Measurements from ENCODE around the gene GON7. TPM values are rescaled to one million over a fixed set of nuclear protein-coding genes. Genes with fewer than 3 reads are reported as not detected.
"Not testable (repeated sequence)": the region's sequence is repeated elsewhere in the genome, so short reads cannot be mapped to it uniquely, and the experiment has no call there.

Gene GON7
- total RNA-seq, 2 donors from 2014 or later: 7.8 to 11.9 TPM

DNA sequence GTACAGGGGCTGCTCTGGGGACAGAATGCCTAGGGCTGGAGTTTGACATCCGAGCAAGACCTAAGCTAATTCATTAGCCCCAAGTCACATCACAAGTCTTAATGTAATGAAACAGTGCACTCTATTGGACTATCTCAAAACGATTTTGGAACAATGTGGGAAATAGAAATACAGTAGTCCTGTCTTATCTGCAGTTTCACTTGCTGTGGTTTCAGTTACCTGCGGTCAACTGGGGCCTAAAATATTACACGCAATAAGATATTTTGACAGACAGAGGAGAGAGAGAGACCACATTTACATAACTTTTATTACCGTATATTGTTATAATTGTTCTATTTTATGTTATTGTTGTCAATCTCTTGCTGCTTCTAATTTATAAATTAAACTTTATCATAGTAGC is 43.3 kb downstream of the GON7 start:
- DNase-seq (ENCODE audit: low spot score): no peak
- H3K27me3 ChIP-seq: no peaks in the 10 kb centered on the region
- H3K9me3 ChIP-seq: no peaks in the 10 kb centered on the region
- no peaks in the 10 kb centered on the region for H3K4me1 ChIP-seq
- no peaks in the 10 kb centered on the region for H3K36me3 ChIP-seq
- no peak overlapping the region for H3K4me3 ChIP-seq
- TF ChIP-seq, protein P1, sequence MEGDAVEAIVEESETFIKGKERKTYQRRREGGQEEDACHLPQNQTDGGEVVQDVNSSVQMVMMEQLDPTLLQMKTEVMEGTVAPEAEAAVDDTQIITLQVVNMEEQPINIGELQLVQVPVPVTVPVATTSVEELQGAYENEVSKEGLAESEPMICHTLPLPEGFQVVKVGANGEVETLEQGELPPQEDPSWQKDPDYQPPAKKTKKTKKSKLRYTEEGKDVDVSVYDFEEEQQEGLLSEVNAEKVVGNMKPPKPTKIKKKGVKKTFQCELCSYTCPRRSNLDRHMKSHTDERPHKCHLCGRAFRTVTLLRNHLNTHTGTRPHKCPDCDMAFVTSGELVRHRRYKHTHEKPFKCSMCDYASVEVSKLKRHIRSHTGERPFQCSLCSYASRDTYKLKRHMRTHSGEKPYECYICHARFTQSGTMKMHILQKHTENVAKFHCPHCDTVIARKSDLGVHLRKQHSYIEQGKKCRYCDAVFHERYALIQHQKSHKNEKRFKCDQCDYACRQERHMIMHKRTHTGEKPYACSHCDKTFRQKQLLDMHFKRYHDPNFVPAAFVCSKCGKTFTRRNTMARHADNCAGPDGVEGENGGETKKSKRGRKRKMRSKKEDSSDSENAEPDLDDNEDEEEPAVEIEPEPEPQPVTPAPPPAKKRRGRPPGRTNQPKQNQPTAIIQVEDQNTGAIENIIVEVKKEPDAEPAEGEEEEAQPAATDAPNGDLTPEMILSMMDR (IDR thresholded peaks at IDR 0.05): no peak
- no peak overlapping the region for H3K27ac ChIP-seq

DNA sequence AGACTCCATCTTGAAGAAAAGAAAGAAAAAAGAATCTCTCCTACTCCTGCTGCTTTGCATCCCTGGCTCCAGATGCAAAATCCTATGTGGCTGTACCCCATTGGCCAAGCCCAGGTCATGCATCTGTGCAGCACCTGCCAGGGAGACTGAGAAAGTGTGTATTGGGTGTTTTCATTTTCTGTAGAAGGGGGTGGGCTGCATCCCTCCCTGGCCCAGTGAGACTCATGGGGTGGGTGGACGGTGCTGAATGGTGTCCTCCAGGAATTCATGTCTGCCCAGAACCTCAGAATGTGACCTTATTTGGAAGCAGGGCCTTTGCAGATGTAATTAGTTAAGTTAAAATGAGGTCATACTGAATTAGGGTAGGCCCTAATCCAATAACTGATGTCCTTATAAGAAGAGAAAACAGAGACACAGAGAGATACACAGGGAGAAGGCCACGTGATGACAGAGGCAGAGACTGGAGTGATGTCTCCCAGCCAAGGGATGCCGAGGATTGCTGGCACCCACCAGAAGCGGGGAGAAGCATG is 45.4 kb downstream of the GON7 start:
- DNase-seq (ENCODE audit: low spot score): no peak
- no peaks in the 10 kb centered on the region for H3K27me3 ChIP-seq
- no peaks in the 10 kb centered on the region for H3K36me3 ChIP-seq
- no peak overlapping the region for H3K4me3 ChIP-seq
- H3K9me3 ChIP-seq: no peaks in the 10 kb centered on the region
- no peak overlapping the region for H3K27ac ChIP-seq
- H3K4me1 ChIP-seq: no peaks in the 10 kb centered on the region
- TF ChIP-seq, protein P1 (IDR thresholded peaks at IDR 0.05): no peak

DNA sequence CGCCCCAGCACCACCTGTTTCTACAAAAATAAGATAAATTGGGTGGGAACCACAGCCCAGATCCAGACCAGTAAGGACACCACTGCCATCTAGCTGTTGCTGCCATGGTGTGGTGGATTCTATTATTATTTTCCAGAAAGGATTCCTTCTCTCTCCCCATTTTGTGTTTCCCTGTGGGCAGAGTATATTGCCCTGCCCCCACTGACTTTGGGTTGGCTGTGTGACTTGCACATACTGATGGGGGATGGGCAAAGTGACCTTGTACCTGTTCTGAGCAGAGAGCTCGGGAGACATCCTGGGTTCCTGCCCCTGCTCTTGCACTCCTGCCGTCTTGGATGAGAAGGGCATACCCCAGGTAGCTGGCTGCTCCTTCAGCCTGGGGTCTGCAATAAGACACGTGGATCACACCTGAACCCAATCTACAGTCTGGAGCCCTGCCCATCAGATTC is 46.5 kb downstream of the GON7 start:
- Histone ChIP-seq H3K9me3 (no peaks in the 10 kb centered on the region), H3K27me3 (no peaks in the 10 kb centered on the region), H3K4me3 (no peak overlapping the region), H3K4me1 (no peaks in the 10 kb centered on the region), H3K36me3 (no peaks in the 10 kb centered on the region), H3K27ac (no peak overlapping the region)
- DNase-seq (ENCODE audit: low spot score): no peak
- TF ChIP-seq, protein P1 (IDR thresholded peaks at IDR 0.05): peak in 1 of 2 donors; percentile 56

DNA sequence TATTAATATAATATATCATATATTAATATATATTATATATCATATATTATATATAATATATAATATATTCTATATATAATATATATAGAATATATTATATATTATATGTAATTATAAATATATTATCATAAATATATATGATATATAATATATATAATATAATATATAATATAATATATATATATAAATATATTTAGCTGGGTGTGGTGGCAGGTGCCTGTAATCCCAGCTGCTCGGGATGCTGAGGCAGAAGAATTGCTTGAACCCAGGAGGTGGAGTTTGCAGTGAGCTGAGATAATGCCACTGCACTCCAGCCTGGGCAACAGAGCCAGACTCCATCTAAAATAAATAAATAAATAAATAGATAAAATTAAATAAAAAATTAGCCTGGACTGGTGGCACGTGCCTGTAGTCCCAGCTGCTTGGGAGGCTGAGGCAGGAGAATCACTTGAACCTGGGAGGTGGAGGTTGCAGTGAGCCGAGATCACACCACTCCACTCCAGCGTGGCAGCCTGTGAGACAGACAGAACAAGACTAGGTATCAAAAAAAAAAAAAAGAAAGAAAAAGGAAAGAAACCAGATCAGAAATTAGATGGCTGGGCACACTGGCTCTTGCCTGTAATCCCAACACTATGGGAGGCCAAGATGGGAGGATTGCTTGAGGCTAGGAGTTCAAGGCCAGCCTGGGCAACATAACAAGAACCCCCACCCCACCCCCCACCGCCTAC is 47.1 kb downstream of the GON7 start:
- H3K9me3 ChIP-seq; H3K4me3 ChIP-seq; H3K4me1 ChIP-seq; H3K36me3 ChIP-seq; DNase-seq (ENCODE audit: low spot score); H3K27me3 ChIP-seq; H3K27ac ChIP-seq: not testable (repeated sequence)

DNA sequence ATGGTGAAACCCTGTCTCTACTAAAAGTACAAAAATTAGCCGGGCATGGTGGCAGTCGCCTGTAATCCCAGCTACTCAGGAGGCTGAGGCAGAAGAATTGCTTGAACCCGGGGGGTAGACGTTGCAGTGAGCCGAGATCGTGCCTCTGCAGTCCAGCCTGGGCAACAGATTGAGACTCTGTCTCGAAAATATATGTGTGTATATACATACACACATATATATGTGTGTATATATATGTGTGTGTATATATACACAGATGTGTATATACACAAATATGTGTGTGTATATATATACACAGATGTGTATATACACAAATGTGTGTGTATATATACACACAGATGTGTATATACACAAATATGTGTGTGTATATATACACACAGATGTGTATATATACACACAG is 48.5 kb downstream of the GON7 start:
- not testable (repeated sequence) for H3K4me3 ChIP-seq; H3K4me1 ChIP-seq; DNase-seq (ENCODE audit: low spot score)

DNA sequence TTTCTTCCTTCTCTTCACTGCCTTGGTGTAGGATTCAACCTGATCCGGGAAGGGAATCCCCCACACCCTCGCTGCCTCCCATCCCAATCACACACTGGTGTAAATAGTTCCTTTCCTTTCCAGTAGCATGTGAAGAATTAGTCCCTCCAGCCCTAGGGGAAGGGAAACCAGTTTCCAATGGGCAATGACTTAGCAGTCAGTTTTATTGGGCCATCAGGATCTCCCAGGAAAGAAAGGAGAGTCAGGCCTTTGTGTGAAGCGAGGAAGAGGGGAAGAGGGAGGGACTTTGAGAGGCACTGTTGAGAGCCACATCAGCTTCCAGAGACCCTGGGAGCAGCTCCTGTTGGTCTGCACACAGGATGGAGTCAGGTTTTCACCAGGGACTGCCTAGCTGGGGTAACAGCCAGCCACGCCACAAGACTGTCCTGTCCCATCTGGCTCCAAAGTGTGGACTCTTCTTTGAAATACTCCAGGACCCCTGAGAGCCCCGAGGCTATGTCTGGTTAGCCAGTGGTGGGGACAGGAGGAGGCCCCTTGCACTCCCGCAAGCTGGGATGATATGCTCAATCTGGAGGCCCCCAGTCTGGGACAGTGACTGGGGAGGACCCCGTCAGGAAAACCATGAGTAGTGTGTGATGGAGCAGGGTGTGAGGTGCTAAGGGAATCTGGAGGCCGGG is 50.0 kb downstream of the GON7 start:
- no peak overlapping the region for H3K4me3 ChIP-seq
- no peaks in the 10 kb centered on the region for H3K36me3 ChIP-seq
- H3K27me3 ChIP-seq: no peaks in the 10 kb centered on the region
- TF ChIP-seq, protein P1 (IDR thresholded peaks at IDR 0.05): no peak
- H3K9me3 ChIP-seq: no peaks in the 10 kb centered on the region
- H3K27ac ChIP-seq: no peak overlapping the region
- DNase-seq (ENCODE audit: low spot score): no peak
- H3K4me1 ChIP-seq: no peaks in the 10 kb centered on the region

More for the DNA sequence above, 48.5 kb downstream of the GON7 start:
- not testable (repeated sequence) for H3K9me3 ChIP-seq, H3K27me3 ChIP-seq, H3K36me3 ChIP-seq, H3K27ac ChIP-seq
